LNCaP clone FGC (cell line): ENCODE data around the gene NOXA1.

Experiments used
- DNase-seq: peaks from one replicate; pipeline ENCODE4 v3.0.0-alpha.2; 2011; ENCODE audit warnings: low read depth
- H3K4me3 ChIP-seq: 2 replicates; pipeline ENCODE4 v1.5.1; 2011; ENCODE audit warnings: mild to moderate bottlenecking, low read depth, low read length, control low read depth
- TF ChIP-seq, protein P1 (sequence below): IDR thresholded peaks from 2 replicates; pipeline ENCODE4 v1.5.1; 2012; ENCODE audit warnings: mild to moderate bottlenecking; ENCODE audit not compliant: control insufficient read depth, insufficient read depth; ENCODE audit errors: extremely low read depth

Gene NOXA1

DNA sequence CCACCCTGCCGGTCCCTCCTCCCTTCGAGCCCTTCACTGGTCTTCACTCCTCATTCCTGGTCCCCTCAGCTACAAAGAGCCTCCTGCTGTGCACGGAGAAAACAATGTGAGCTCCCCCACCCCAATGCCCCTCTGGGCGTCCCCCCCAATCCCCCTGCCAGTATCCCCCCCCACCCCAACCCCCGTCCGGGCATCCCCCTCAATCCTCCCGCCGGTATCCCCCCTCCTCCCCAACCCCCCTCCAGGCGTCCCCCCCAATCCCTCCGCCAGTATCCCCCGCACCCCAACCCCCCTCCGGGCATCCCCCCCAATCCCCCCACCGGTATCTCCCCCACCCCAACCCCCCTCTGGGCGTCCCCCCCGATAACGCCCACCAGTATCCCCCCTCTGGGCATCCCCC is 43.0 kb upstream of the NOXA1 start:
- no peak for DNase-seq
- TF ChIP-seq, protein P1, sequence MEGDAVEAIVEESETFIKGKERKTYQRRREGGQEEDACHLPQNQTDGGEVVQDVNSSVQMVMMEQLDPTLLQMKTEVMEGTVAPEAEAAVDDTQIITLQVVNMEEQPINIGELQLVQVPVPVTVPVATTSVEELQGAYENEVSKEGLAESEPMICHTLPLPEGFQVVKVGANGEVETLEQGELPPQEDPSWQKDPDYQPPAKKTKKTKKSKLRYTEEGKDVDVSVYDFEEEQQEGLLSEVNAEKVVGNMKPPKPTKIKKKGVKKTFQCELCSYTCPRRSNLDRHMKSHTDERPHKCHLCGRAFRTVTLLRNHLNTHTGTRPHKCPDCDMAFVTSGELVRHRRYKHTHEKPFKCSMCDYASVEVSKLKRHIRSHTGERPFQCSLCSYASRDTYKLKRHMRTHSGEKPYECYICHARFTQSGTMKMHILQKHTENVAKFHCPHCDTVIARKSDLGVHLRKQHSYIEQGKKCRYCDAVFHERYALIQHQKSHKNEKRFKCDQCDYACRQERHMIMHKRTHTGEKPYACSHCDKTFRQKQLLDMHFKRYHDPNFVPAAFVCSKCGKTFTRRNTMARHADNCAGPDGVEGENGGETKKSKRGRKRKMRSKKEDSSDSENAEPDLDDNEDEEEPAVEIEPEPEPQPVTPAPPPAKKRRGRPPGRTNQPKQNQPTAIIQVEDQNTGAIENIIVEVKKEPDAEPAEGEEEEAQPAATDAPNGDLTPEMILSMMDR: no peak
- H3K4me3 ChIP-seq: no peak overlapping the region

DNA sequence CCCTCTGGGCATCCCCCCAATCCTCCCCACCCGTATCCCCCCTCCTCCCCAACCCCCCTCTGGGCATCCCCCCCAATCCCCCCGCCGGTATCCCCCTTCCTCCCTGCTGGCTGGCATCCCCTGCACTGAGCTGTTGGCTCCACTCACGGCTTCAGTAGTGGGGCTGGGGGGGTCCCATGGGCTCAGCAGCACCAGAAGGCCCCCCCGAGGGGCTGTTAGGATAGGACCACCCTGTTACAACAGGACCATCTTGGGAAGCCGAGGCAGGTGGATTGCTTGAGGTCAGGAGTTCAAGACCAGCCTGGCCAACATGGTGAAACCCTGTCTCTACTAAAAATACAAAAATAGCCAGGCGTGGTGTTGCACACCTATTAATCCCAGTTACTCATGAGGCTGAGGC is 42.6 kb upstream of the NOXA1 start:
- DNase-seq: no peak
- H3K4me3 ChIP-seq: no peak overlapping the region
- TF ChIP-seq, protein P1: no peak

DNA sequence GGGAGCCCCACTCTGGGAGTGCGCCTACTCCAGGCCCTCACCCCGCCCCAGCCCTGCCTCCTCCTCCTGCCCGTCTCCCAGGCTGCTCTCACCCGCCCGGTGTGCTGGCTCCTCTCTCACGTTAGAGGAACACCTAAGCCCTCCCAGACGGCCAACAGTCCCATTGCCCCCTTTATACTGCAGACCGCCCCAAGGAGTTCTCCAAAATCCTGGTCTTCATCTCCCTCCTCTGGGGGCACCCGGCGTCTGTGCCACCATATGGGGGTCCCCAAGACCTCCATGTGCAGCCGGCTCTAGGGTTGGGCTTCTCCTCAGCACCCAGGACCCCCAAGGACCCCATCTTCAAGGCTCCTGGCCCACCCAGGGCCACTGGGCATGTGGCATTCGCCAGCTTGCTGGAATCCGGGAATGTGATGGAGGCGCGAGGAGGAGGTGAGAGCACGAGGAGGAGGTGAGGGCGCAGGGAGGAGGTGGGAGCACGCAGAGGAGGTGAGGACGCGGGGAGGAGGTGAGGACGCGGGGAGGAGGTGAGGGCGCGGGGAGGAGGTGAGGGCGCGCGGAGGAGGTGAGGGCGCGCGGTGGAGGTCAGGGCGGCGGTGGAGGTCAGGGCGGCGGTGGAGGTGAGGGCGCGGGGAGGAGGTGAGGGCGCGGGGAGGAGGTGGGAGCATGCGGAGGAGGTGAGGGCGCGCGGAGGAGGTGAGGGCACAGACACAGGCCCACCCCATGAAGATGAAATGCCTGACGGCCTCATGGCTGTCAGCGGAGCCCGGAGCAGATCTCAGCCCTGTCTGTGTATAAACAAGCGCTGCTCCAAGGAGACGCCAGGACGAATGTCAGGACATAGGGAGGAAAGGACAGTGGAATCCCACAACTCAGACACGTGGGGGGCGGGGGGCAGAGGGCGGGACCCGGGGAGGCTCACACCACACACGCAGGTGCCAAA is 41.4 kb upstream of the NOXA1 start:
- TF ChIP-seq, protein P1: no peak
- no peak overlapping the region for H3K4me3 ChIP-seq
- no peak for DNase-seq

DNA sequence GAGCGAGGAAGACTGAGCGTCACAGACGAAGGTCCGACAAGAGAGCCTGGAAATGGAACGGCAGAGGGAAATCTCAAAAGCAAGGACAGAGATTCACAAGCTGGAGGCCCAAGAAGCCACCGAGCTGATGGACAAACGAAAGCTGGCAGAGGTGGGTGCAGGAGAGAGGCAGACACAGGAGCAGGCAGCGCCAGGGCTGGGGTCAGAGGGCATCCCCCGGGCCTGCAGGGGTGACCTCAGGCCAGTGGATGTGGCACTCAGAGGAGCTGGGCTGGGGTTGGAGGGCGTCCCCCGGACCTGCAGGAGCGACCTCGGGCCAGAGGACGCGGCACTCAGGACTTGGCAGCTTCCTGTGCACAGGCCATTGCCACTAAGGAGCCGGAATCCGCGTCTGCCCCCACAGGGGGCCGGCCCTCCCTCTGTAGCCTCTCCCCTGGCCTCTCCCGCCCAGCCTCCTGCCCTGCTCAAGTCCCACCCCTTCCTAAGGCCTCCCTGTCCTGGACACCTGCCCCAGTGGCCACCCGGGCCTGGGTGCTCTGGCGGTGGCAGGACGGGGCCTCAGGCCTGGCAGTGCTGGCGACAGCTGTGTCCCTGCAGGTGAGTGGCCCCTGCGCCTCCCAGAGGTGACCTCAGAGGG is 40.6 kb upstream of the NOXA1 start:
- no peak overlapping the region for H3K4me3 ChIP-seq
- TF ChIP-seq, protein P1: no peak
- DNase-seq: no peak

DNA sequence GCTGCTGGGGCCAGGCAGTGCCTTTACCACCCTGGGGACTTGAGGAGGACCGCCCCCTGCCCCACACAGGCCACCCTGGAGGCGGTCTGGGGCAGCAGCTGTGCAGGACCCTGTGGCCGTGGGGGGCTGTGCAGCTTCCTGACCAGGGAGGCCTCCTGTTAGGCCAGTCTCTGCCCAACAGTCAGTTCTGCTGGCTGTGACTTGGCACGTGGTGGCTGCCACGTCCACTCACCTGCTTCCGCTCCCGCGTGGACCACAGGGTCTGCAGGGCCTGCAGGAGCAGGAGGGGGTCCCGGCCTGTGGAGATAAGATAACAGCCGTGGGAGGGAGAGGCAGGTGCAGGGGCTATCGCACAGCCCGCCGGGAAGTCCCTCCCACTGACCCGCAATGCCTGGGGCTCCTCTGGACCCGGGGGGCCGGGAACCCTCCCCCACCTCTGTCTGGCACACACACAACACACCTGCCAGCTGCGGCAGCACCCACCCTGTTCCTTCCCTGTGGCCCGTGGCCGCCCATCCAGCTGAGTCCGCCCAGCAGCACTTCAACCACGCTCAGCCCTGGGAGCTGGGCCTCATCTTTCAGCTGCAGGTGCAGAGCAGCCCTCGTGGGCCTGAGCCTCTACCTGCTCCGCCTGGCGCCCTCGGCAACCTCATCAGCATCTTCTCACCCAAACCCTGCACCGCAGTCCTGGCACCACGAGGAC is 40.0 kb upstream of the NOXA1 start:
- TF ChIP-seq, protein P1: no peak
- no peak overlapping the region for H3K4me3 ChIP-seq
- DNase-seq: no peak

DNA sequence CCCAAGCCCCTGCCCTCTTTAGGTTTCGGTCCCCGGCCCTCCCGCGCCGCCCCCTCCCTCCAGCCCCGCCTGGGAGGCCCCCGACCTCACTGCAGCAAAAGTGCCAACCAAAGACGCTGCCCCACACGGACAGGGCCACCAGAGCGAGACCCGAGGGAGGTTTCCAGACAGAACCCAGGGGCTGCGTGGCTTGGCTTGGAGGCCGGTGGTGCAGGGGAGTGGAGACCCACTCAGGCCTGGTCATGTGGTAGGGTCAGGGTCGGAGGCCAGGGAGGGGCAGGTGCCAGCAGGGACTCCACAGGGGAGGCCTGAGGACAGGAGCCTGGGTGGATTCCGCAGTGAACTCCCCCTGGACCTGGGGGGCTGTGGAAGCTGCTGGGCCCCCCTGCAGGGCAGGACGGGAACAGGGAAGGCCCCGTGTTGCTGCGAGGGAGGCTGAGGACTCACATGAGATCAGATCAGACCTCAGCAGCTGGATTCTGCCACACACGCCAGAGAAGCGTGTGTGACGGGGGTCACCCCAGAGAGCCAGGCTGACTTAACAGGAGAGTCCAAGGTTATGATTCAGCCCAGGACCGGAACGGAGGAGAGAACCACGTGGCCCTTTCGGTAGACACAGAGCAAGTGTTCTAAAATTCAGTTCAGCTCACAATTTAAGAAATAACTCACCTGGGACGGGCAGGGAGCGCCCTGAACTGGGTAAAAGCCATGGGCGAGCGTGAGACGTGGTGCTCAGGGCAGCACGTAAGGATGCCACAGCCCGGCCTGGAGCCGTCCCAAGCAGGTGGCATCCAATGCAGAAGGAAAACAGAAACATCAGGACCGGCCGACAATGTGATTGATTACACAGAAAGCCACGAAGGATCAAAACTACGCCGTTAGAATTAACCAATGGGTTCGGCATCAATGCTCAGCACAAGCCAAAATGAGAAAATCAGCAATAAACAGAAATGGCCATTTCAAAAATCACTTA is 39.1 kb upstream of the NOXA1 start:
- TF ChIP-seq, protein P1: no peak
- DNase-seq: no peak
- H3K4me3 ChIP-seq: no peak overlapping the region
